Stomach (tissue), 9 donors: ENCODE data around the gene CIBAR2. TPM values are rescaled to one million over a fixed set of nuclear protein-coding genes. Genes with fewer than 3 reads are reported as not detected.

ENCODE experiments used
- DNase-seq, 2 donors: peaks; one replicate each; pipeline versions ENCODE4 v3.0.0 to v3.0.0-alpha.2; 2013 to 2019
- H3K27ac ChIP-seq, 5 donors: fragments of 200-600 bp in 4 of 5; sonication (generic) in 4 of 5; one replicate each; pipeline ENCODE4 v1.5.1; 2013 to 2019; ENCODE audit warnings: mild to moderate bottlenecking in 1 of 5, moderate library complexity in 1 of 5
- H3K27me3 ChIP-seq, 3 donors: fragments of 200-600 bp; sonication (generic); one replicate each; pipeline ENCODE4 v1.5.1; 2017 to 2019; ENCODE audit warnings: mixed run types in 1 of 3
- H3K36me3 ChIP-seq, 4 donors: fragments of 200-600 bp; sonication (generic); 1 replicate in 3 of 4; 2 replicates in 1 of 4; pipeline ENCODE4 v1.5.1; 2016 to 2019
- H3K4me1 ChIP-seq, 4 donors: fragments of 200-600 bp; sonication (generic); one replicate each; pipeline ENCODE4 v1.5.1; 2016 to 2019
- H3K4me3 ChIP-seq, 4 donors: fragments of 200-600 bp; sonication (generic) in 3 of 4; one replicate each; pipeline ENCODE4 v1.5.1; 2016 to 2019; ENCODE audit warnings: mild to moderate bottlenecking in 1 of 4
- H3K9me3 ChIP-seq, 4 donors: fragments of 200-600 bp; sonication (generic); one replicate each; pipeline ENCODE4 v1.5.1; 2016 to 2019
- EP300 ChIP-seq: sonication (generic); formaldehyde crosslinking; IDR thresholded peaks from one replicate; pipeline ENCODE4 v1.6.1; 2017; ENCODE audit warnings: antibody characterized with exemption
- POLR2A ChIP-seq, 4 donors: fragments of 450-650 bp; IDR thresholded peaks; one replicate each; pipeline ENCODE4 v1.6.1; 2016; ENCODE audit warnings: antibody characterized with exemption in 4 of 4, control low read depth in 2 of 4, mild to moderate bottlenecking in 1 of 4, moderate library complexity in 1 of 4
- POLR2AphosphoS5 ChIP-seq, 3 donors: sonication (generic); formaldehyde crosslinking; IDR thresholded peaks; one replicate each; pipeline ENCODE4 v1.6.1; 2016; ENCODE audit warnings: antibody characterized with exemption in 3 of 3
- WGBS, 5 donors: extraction: QIAGEN DNeasy Blood & Tissue Kit in 3 of 5; methylation state at CpG; one replicate each; pipeline versions ENCODE4 v1.1.5 to v1.1.7; 2013 to 2018; 5-methylcytosine and 5-hydroxymethylcytosine counted together
- intact Hi-C: fragments of 100-400 bp; cut with DNase I; formaldehyde crosslinking; loops from one replicate; pipeline ENCODE4 v1.15.1; 2023; ENCODE audit warnings: low total_unique reads
- polyA plus RNA-seq, 3 donors: library from polyadenylated mRNA; stranded (reverse); fragments of 200-250 nt; gene quantifications; one replicate each; pipeline ENCODE4 v1.2.3, GENCODE V29; 2013
- total RNA-seq, 5 donors: library from RNA; depleted of rRNA; stranded (reverse); fragments of >200 nt; gene quantifications; one replicate each; pipeline versions ENCODE4 v1.1.0 to v1.2.3, GENCODE V29; 2014 to 2016
- TF ChIP-seq, protein P1 (sequence below), 7 experiments: fragments of 450-650 bp in 4 of 7; fragments of 200-600 bp in 3 of 7; sonication (generic) in 3 of 7; IDR thresholded peaks; one replicate each; pipeline ENCODE4 v1.5.1; 2016 to 2019; ENCODE audit warnings: antibody characterized with exemption in 7 of 7, control low read depth in 2 of 7, mild to moderate bottlenecking in 1 of 7
- donor health status: healthy with polysubstance abuse.
- donor health status: Bipolar disorder and iron deficiency.
- donor health status: healthy.

CIBAR2 gene
- total and polyA plus RNA-seq, 8 donors: 1.5 to 54.0 TPM; not detected in 6

DNA sequence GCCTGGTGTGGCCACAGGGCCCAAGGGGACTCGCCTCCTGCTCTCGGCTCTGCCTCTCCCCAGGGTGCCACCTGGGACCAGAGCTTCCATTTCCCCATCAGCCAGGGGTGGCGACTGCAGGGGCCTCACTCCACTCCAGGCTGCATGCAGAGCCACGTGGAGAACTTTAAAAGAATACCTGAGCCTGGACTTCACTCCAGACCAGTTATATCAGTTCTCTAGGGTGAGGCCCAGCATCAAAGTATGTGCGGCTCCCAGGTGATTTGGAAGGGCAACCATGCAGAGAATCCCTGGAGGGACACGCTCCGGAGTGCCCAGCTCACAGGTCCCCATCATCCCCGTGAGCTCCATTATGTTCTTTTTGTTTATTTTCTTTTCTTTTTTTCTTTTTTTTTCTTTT, 44.8 kb downstream of the CIBAR2 start:
- intact Hi-C loops: no loop called here
- H3K9me3 ChIP-seq: no peaks in the 10 kb centered on the region
- H3K4me1 ChIP-seq: peaks cover 0 to 12% (median 3%) of the 10 kb centered on the region in 4 donors
- DNase-seq: no peak
- no peak overlapping the region for H3K4me3 ChIP-seq
- no peaks in the 10 kb centered on the region for H3K27me3 ChIP-seq
- no peak overlapping the region for H3K27ac ChIP-seq
- TF ChIP-seq, protein P1, sequence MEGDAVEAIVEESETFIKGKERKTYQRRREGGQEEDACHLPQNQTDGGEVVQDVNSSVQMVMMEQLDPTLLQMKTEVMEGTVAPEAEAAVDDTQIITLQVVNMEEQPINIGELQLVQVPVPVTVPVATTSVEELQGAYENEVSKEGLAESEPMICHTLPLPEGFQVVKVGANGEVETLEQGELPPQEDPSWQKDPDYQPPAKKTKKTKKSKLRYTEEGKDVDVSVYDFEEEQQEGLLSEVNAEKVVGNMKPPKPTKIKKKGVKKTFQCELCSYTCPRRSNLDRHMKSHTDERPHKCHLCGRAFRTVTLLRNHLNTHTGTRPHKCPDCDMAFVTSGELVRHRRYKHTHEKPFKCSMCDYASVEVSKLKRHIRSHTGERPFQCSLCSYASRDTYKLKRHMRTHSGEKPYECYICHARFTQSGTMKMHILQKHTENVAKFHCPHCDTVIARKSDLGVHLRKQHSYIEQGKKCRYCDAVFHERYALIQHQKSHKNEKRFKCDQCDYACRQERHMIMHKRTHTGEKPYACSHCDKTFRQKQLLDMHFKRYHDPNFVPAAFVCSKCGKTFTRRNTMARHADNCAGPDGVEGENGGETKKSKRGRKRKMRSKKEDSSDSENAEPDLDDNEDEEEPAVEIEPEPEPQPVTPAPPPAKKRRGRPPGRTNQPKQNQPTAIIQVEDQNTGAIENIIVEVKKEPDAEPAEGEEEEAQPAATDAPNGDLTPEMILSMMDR (IDR thresholded peaks at IDR 0.05): no peak
- no peak for TF ChIP-seq POLR2AphosphoS5 (IDR thresholded peaks at IDR 0.05)
- no peak for TF ChIP-seq POLR2A (IDR thresholded peaks at IDR 0.05)
- 86 to 94% (median 88%) methylated on average over 5 to 8 of the region's 8 CpGs for WGBS, 5 donors
- H3K36me3 ChIP-seq: peaks cover 43 to 81% (median 72%) of the 10 kb centered on the region in 4 donors

DNA sequence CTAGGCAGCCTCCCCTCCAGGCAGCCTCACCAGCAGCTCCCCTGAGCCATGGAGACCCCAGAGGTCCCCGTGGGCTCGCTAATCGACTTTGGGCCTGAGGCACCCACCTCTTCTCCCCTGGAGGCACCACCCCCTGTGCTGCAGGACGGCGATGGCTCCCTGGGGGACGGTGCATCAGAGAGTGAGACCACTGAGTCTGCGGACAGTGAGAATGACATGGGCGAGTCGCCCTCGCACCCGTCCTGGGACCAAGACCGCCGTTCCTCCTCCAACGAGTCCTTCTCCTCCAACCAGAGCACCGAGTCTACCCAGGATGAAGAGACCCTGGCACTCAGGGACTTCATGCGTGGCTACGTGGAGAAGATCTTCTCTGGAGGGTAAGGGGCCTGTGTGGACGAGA, 45.2 kb downstream of the CIBAR2 start:
- H3K4me3 ChIP-seq: no peak overlapping the region
- H3K36me3 ChIP-seq: peaks cover 43 to 78% (median 71%) of the 10 kb centered on the region in 4 donors
- no peak for DNase-seq
- no peaks in the 10 kb centered on the region for H3K9me3 ChIP-seq
- 95 to 96% (median 96%) methylated on average over 5 to 18 of the region's 18 CpGs for WGBS, 5 donors
- H3K27ac ChIP-seq: no peak overlapping the region
- TF ChIP-seq EP300: no peak
- TF ChIP-seq POLR2A (IDR thresholded peaks at IDR 0.05): no peak
- no peak for TF ChIP-seq POLR2AphosphoS5 (IDR thresholded peaks at IDR 0.05)
- TF ChIP-seq, protein P1 (IDR thresholded peaks at IDR 0.05): no peak
- peaks cover 0 to 16% (median 3%) of the 10 kb centered on the region in 4 donors for H3K4me1 ChIP-seq
- H3K27me3 ChIP-seq: no peaks in the 10 kb centered on the region
- intact Hi-C loops: no loop called here

DNA sequence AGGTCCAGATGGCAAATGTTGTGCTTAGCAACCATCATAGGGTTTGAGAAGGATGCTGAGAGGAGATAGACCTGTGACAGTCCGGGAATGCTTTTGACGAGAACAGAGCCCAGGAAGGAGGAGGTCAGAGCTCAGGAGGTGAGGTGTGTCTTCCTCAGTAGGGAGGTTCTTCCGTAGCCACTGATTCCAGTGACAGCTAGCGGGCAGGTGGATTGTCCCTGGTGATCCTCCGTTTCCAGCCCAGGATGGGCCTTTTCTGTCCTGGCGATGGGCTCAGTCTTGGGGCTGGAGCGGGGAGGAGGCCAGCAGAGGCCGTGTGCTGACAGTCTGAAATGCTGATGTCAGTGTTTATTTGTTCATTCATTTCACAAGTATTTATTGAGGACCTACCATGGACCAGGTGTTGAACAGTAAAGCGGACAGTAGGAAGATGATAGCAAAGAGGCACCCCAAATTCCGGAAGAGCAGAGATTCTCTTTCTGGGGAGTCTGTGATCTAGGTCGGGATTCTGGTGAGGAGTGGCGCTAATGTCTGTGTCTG, 45.9 kb downstream of the CIBAR2 start:
- TF ChIP-seq POLR2A (IDR thresholded peaks at IDR 0.05) (no peak), POLR2AphosphoS5 (IDR thresholded peaks at IDR 0.05) (no peak), EP300 (no peak)
- TF ChIP-seq, protein P1 (IDR thresholded peaks at IDR 0.05): no peak
- Histone ChIP-seq H3K27me3 (no peaks in the 10 kb centered on the region), H3K36me3 (peaks cover 43 to 77% (median 68%) of the 10 kb centered on the region in 4 donors), H3K4me3 (no peak overlapping the region), H3K27ac (no peak overlapping the region), H3K4me1 (peaks cover 0 to 22% (median 3%) of the 10 kb centered on the region in 4 donors), H3K9me3 (no peaks in the 10 kb centered on the region)
- no peak for DNase-seq
- 84 to 93% (median 92%) methylated on average over 12 of the region's 12 CpGs for WGBS, 5 donors
- intact Hi-C loops: no loop called here

DNA sequence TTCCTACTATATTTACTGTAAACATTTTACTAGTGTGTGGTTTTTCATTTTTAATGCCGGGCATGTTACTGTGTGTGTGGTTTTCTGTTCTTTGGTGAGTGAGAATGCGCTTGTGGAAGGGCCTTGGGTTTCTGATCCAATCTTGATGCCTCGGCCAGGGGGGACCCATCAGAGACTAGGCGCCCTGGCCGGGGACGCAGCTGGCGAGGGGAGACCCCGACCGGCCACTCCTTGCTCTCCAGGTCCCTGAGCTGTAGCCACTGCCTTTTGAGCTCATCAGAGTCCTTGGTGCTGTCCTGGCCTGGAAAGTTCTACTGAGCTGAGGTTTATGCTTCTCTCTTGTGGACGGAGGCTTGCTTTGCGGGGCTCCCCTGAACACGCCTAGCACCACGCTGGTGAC, 47.2 kb downstream of the CIBAR2 start:
- WGBS, 5 donors: 92 to 96% (median 93%) methylated on average over 13 of the region's 13 CpGs
- Histone ChIP-seq H3K9me3 (no peaks in the 10 kb centered on the region), H3K27me3 (no peaks in the 10 kb centered on the region), H3K36me3 (peaks cover 34 to 67% (median 57%) of the 10 kb centered on the region in 4 donors), H3K4me1 (peaks cover 0 to 30% (median 3%) of the 10 kb centered on the region in 4 donors), H3K4me3 (no peak overlapping the region), H3K27ac (no peak overlapping the region)
- TF ChIP-seq, protein P1 (IDR thresholded peaks at IDR 0.05): no peak
- TF ChIP-seq EP300: no peak
- no peak for TF ChIP-seq POLR2A (IDR thresholded peaks at IDR 0.05)
- no peak for TF ChIP-seq POLR2AphosphoS5 (IDR thresholded peaks at IDR 0.05)
- no peak for DNase-seq
- intact Hi-C loops: no loop called here
